G401.6 (cell line): ENCODE results near the gene VGLL4.

Experiments
- FAIRE-seq: peaks from 2 replicates; lab custom pipeline; 2012; peaks lifted over from hg19 to GRCh38; lab: Jason Lieb, UNC

Gene VGLL4

GRCh38 chr3:11627612-11628011, 16.1 kb downstream of the VGLL4 start:
- no peak for FAIRE-seq

DNA sequence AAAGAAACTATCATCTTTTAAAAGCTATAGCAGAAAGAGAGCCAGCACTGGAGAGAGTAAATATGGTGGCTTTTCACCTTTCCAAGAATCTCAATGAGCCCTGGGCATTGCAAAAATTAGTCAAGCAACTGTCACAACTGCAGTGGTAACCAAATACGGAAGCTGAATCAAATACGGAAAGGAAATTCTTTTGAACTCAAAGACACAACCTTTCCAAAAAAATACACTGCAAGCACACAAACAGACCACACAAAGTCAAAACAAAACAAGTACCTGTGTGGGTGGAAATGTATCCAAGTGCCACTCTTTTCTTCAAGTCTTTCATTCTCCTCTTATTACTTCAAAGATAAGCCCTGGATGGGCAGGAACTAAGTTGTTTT, 17.6 kb downstream of the VGLL4 start:
- no peak for FAIRE-seq

DNA sequence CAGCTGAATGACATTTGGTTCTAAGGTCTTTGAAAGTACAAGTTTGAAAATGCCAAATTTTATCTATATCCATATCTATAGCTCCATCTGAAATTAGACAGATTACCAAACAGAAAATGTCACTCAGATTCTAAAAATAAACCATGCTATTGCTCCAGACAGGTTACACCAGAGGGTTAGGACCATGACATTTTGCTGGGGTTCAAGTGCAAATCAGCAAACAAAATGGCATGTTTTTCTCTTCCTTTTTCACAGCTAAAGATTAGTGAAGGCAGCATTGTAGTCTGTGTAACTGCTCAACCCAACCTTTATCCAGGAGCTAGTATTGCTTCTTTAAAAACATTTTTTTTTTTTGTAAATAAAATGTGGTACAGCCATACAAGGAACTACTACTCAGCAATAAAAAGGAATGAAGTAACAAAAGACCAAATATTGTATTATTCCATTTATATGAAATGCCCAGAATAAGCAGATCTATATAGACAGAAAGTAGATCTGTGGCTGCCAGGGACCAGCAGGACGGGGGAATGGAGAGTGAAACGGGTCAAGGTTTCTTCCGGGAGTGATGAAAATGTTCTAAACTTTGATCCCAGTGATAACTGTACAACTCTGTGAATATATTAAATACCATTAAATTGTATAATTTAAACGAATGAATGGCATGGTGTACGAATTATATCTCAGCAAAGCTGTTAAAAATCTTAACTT, 18.2 kb downstream of the VGLL4 start:
- FAIRE-seq, result no peak

DNA sequence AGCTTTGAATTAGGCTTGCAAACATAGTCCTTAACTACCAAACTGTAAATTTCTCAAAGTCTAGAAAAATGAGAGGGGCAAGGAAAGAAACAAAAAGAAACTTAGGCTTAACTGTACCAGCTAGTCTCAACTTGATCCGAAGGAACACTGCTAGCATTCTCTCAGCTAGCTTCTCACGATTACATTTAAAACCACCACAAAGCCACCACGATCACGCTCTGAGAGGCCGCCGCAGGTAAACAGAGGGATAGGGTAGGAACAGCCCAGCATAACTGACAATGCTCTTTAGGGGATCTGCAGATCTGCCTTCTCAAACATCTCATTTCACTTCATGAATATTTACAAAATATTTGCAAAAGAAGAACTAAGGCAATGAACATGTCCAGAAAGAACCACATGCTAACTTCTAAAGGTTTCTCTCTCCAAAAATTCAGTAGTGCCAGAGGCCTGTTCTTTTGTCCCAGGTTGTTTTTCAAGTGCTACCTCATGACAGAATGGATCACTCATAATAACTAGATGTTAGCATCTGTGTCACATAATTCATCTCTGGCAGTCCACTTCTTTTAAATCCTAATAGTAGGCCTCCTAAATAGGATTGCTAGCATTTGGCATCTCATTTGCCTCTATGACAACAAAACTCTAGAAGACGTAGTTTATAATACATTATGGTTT, 18.9 kb downstream of the VGLL4 start:
- FAIRE-seq, result no peak

GRCh38 chr3:11624161-11624560, 19.6 kb downstream of the VGLL4 start:
- no peak for FAIRE-seq

GRCh38 chr3:11622586-11623550, 20.8 kb downstream of the VGLL4 start:
- no peak for FAIRE-seq

GRCh38 chr3:11621077-11621476, 22.6 kb downstream of the VGLL4 start:
- FAIRE-seq, result no peak

GRCh38 chr3:11619946-11620652, 23.6 kb downstream of the VGLL4 start:
- no peak for FAIRE-seq

DNA sequence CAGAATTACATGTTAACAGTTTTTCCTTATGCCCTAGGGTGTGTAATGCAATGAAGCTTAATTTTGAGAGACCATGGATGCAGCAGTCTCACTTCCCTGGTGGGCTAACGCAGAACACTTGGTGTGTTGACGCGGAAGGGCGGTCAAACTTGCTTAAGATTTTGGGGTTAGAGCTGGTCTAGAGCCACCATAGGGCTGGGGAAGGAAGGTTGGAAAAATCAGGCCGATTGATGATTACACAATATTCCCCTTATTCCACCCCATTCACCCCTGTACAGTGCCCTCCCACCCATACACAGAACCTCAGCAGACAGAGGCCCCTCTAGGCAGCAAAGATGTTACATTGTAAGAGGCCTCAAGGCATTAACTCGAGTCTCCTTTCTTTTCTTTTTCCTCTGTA, 24.3 kb downstream of the VGLL4 start:
- FAIRE-seq, result no peak

DNA sequence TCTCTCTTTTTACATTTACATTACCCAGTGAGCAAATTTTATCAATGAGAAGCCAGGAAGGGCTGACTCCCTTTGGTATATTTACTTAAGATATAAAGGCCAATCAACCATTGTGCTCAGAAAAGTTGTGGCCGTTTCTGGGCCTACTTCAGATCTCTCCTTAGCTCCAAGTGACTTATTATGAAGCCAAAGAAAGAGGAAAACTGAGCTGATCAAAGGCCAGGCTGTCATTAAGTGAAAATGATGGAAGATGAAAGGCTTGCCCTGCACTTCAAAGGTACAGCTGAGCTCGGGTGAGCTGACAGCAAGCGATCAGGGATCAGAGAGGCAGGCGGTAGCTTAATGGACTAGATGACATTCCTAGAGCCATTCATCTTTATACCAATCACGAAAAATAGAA, 24.8 kb downstream of the VGLL4 start:
- FAIRE-seq, result no peak

- FAIRE-seq, result no peak
Observed at GRCh38 chr3:11616551-11616950, 27.2 kb downstream of the VGLL4 start.

GRCh38 chr3:11613851-11614487, 29.7 kb downstream of the VGLL4 start:
- FAIRE-seq, result no peak

GRCh38 chr3:11613319-11613718, 30.4 kb downstream of the VGLL4 start:
- FAIRE-seq, result no peak

DNA sequence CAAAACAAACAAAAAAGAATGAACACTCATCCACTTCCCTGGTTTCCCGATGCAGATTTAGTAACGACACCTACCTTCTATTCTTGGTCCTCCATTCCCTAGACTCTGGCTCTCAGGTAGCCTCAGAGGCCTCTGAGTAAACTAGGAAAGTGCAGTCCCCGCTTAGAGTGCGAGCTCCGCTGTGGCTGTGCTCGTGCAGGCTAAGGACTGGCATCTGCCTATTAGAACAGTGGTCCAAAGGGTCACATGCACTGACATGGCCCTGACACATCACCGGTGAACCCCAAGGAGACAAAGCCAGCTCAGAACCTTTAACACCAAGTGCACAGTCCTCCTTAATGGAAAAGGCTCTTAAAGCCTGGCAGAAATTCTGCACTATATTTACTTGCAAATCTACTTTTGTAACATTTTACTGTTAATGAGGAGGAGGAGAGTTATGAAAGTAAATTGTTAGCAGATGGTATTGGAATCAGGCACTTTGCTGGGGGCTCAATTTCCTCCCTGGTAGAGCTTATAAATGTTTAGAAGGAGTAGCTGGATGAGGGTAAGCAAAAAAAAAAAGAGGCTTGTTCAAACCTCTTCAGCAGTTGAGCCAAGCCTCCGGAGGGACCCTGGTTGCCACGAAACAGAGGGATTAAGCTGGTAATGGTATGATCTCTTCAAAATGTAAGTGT, 31.1 kb downstream of the VGLL4 start:
- FAIRE-seq, result no peak

DNA sequence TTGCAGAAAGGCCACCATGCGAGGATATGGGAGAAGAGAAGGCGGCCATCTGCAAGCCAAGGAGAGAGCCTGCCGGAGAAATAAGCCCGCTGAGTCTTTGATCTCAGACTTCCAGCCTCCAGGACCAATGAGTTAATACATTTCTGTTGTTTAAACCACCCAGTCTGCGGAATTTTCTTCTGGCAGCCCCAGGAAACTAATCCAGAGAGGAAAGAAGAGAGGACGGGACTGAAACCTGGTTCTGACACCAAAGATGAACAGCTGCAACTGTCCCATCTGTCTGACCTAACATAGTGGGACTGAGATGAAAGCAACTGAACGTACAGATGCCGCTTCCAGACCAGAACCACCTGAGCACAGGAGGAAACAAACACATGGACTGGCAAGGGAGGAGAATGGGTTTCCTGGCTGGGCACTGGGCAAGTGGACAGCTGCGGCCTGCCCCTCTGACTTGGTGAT, 32.3 kb downstream of the VGLL4 start:
- FAIRE-seq, result no peak

GRCh38 chr3:11610700-11611275, 32.9 kb downstream of the VGLL4 start:
- no peak for FAIRE-seq

GRCh38 chr3:11610044-11610671, 33.6 kb downstream of the VGLL4 start:
- FAIRE-seq, result no peak

- no peak for FAIRE-seq
Observed at GRCh38 chr3:11609481-11609880, 34.2 kb downstream of the VGLL4 start.

DNA sequence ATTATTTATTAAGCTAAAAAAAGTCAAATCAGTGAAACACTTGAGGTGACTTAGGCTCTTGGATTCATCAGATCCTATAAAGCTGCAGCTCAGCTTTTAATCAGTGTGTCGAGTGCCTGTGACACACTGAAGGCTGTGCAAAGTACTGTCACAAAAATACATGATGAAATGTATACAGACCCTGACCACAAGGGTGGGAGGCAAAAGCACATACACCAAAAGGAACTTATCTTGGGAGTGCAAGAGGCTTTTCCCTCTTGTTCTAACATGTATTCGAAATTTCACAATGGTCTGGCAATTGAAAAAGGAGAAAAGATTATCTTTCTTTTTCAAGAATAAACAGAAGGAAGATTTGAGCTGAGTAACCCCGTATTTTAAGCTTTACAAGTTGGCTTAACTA, 35.9 kb downstream of the VGLL4 start:
- FAIRE-seq, result no peak

DNA sequence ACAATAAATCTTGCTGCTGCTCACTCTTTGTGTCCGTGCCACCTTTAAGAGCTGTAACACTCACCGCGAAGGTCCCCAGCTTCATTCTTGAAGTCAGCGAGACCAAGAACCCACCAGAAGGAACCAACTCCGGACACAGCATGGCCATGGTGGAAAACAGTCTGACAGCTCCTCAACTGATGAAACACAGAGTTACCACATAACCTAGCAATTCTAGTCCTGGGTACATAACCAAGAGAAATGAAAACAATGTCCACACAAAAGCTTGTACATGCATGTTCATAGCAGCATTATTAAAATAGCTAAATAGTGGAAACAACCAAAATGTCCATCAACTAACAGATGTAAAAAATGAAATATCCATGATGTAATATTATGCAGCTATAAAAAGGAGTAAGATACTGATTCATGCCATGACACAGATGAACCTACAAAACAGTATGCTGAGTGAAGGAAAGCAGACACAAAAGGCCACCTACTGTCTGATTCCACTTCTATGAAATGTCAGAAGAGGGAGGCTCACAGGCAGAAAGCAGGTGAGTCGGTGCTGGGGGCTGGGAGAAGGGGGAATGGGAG, 36.8 kb downstream of the VGLL4 start:
- no peak for FAIRE-seq
